ENCODE data around the gene SLC2A4RG.

The SLC2A4RG gene

GRCh38 chr20:63700199-63701050 is 39.2 kb upstream of the SLC2A4RG start:
- DNase-seq, result no peak

GRCh38 chr20:63701051-63701328 is 38.6 kb upstream of the SLC2A4RG start:
- DNase-seq, result no peak

GRCh38 chr20:63701329-63702035 is 38.1 kb upstream of the SLC2A4RG start:
- no peak for DNase-seq

- no peak for DNase-seq
Measured at GRCh38 chr20:63702036-63702665, 37.4 kb upstream of the SLC2A4RG start.

GRCh38 chr20:63702751-63703470 is 36.7 kb upstream of the SLC2A4RG start:
- DNase-seq, result no peak

GRCh38 chr20:63703471-63703975 is 36.1 kb upstream of the SLC2A4RG start:
- DNase-seq, result no peak

- no peak for DNase-seq
Measured at GRCh38 chr20:63703976-63704748, 35.4 kb upstream of the SLC2A4RG start.

- DNase-seq, result no peak
Measured at GRCh38 chr20:63704749-63705117, 34.8 kb upstream of the SLC2A4RG start.

GRCh38 chr20:63705232-63706026 is 34.1 kb upstream of the SLC2A4RG start:
- no peak for DNase-seq

- DNase-seq, result no peak
Measured at GRCh38 chr20:63706027-63706695, 33.4 kb upstream of the SLC2A4RG start.

GRCh38 chr20:63706852-63707557 is 32.6 kb upstream of the SLC2A4RG start:
- DNase-seq, result peak in 2 of 4 experiments; percentile 45 to 54

- DNase-seq, result peak; percentile 71 to 88 (median 78)
Measured at GRCh38 chr20:63707558-63708300, 31.8 kb upstream of the SLC2A4RG start, which contains the start of the genes ARFRP1 and ZGPAT. Gene ARFRP1 (minus strand): TSS chr20:63707976. CDS start chr20:63707091, 885 bp downstream. Gene ZGPAT (plus strand): TSS chr20:63708039. CDS start chr20:63708581, 542 bp downstream.

- DNase-seq, result no peak
Measured at GRCh38 chr20:63708301-63709148, 31.1 kb upstream of the SLC2A4RG start.

GRCh38 chr20:63709149-63709527 is 30.4 kb upstream of the SLC2A4RG start:
- DNase-seq, result no peak

- no peak for DNase-seq
Measured at GRCh38 chr20:63711085-63711645, 28.4 kb upstream of the SLC2A4RG start.

- DNase-seq, result no peak
Measured at GRCh38 chr20:63712191-63712590, 27.4 kb upstream of the SLC2A4RG start.

- no peak for DNase-seq
Measured at GRCh38 chr20:63714858-63715257, 24.7 kb upstream of the SLC2A4RG start.

- DNase-seq, result no peak
Measured at GRCh38 chr20:63718996-63719395, 20.6 kb upstream of the SLC2A4RG start.
